Gastroesophageal sphincter (tissue), 4 donors: ENCODE measurements around the gene KLHDC7B. TPM values are rescaled to one million over a fixed set of nuclear protein-coding genes. Genes with fewer than 3 reads are reported as not detected.

ENCODE experiments used
- ATAC-seq: fragments of 150-250 bp; one replicate; pipeline ENCODE4 v1.9.1; 2016; ENCODE audit warnings: mild to moderate bottlenecking, moderate library complexity
- H3K27ac ChIP-seq, 4 donors: fragments of 200-600 bp; sonication (generic) in 3 of 4; 1 replicate in 3 of 4; 2 replicates in 1 of 4; pipeline ENCODE4 v1.5.1; 2016 to 2019
- H3K27me3 ChIP-seq: fragments of 200-600 bp; sonication (generic); one replicate; pipeline ENCODE4 v1.5.1; 2019
- H3K36me3 ChIP-seq, 2 donors: fragments of 200-600 bp; sonication (generic); one replicate each; pipeline ENCODE4 v1.5.1; 2019; ENCODE audit warnings: control low read depth in 1 of 2
- H3K4me1 ChIP-seq, 3 donors: fragments of 200-600 bp; sonication (generic); 1 replicate in 2 of 3; 2 replicates in 1 of 3; pipeline ENCODE4 v1.5.1; 2016 to 2019; ENCODE audit warnings: control low read depth in 2 of 3
- H3K4me3 ChIP-seq, 2 donors: fragments of 200-600 bp; sonication (generic); one replicate each; pipeline ENCODE4 v1.5.1; 2019; ENCODE audit warnings: mild to moderate bottlenecking in 1 of 2, moderate library complexity in 1 of 2
- H3K9me3 ChIP-seq, 3 donors: fragments of 200-600 bp; sonication (generic); one replicate each; pipeline ENCODE4 v1.5.1; 2017 to 2019; ENCODE audit warnings: control low read depth in 2 of 3
- CTCF ChIP-seq, 4 experiments: fragments of 200-600 bp in 2 of 4; fragments of 450-650 bp in 2 of 4; sonication (generic) in 1 of 4; IDR thresholded peaks; one replicate each; pipeline ENCODE4 v1.5.1; 2017 to 2019; ENCODE audit warnings: antibody characterized with exemption in 4 of 4, mild to moderate bottlenecking in 2 of 4, moderate library complexity in 2 of 4
- EP300 ChIP-seq: sonication (generic); formaldehyde crosslinking; IDR thresholded peaks from one replicate; pipeline ENCODE4 v1.6.1; 2017; ENCODE audit warnings: antibody characterized with exemption, mild to moderate bottlenecking
- POLR2A ChIP-seq, 2 donors: fragments of 450-650 bp; IDR thresholded peaks; one replicate each; pipeline ENCODE4 v1.6.1; 2017; ENCODE audit warnings: antibody characterized with exemption in 2 of 2, mild to moderate bottlenecking in 2 of 2, moderate library complexity in 1 of 2
- POLR2AphosphoS5 ChIP-seq: sonication (generic); formaldehyde crosslinking; IDR thresholded peaks from one replicate; pipeline ENCODE4 v1.6.1; 2017; ENCODE audit warnings: antibody characterized with exemption
- WGBS, 2 donors: methylation state at CpG; one replicate each; pipeline ENCODE4 v1.1.5; 2018; ENCODE audit warnings: low coverage in 1 of 2; 5-methylcytosine and 5-hydroxymethylcytosine counted together
- total RNA-seq, 4 donors: library from RNA; depleted of rRNA; stranded (reverse); fragments of >200 nt; gene quantifications; one replicate each; pipeline ENCODE4 v1.1.0, GENCODE V29; 2016

The KLHDC7B gene
- total RNA-seq, 4 donors from 2014 or later = 0.08 to 0.31 (median 0.27) TPM; not detected in 1

- no peak overlapping the region for H3K27ac ChIP-seq
- no peak overlapping the region for H3K4me3 ChIP-seq
- no peak for ATAC-seq
- no peak for TF ChIP-seq POLR2A (IDR thresholded peaks at IDR 0.05)
- TF ChIP-seq CTCF (IDR thresholded peaks at IDR 0.05) = no peak
- TF ChIP-seq POLR2AphosphoS5 = no peak
- TF ChIP-seq EP300 = no peak
- WGBS, 2 donors = 96% methylated on average over 4 of the region's 13 CpGs; no CpG with 5 or more reads in 1 of the 2 donors
- H3K36me3 ChIP-seq = peaks cover 0 to 83% of the 10 kb centered on the region in 2 donors
- no peaks in the 10 kb centered on the region for H3K27me3 ChIP-seq
- H3K9me3 ChIP-seq = no peaks in the 10 kb centered on the region
- H3K4me1 ChIP-seq = peaks cover 0 to 21% (median 9%) of the 10 kb centered on the region in 3 donors
These were observed 24.8 kb upstream of the KLHDC7B start for GRCh38 chr22:50520826-50521453.

GRCh38 chr22:50521710-50522109 is 24.0 kb upstream of the KLHDC7B start:
- Histone ChIP-seq H3K27me3 (no peaks in the 10 kb centered on the region), H3K27ac (no peak overlapping the region), H3K4me3 (no peak overlapping the region), H3K4me1 (peaks cover 0 to 29% (median 15%) of the 10 kb centered on the region in 3 donors), H3K9me3 (no peaks in the 10 kb centered on the region), H3K36me3 (peaks cover 0 to 76% of the 10 kb centered on the region in 2 donors)
- ATAC-seq = no peak
- no CpG with 5 or more reads among the region's 10 CpGs for WGBS, 2 donors
- TF ChIP-seq CTCF (IDR thresholded peaks at IDR 0.05) = no peak

GRCh38 chr22:50522208-50522805 is 23.4 kb upstream of the KLHDC7B start:
- Histone ChIP-seq H3K4me3 (no peak overlapping the region), H3K27ac (no peak overlapping the region), H3K9me3 (no peaks in the 10 kb centered on the region), H3K27me3 (no peaks in the 10 kb centered on the region), H3K36me3 (peaks cover 0 to 70% of the 10 kb centered on the region in 2 donors), H3K4me1 (peaks cover 0 to 35% (median 20%) of the 10 kb centered on the region in 3 donors)
- no peak for ATAC-seq
- TF ChIP-seq POLR2AphosphoS5 (no peak), CTCF (IDR thresholded peaks at IDR 0.05) (no peak), POLR2A (IDR thresholded peaks at IDR 0.05) (no peak), EP300 (no peak)
- WGBS, 2 donors = 86% methylated on average over 1 of the region's 15 CpGs; no CpG with 5 or more reads in 1 of the 2 donors

- peaks cover 0 to 64% of the 10 kb centered on the region in 2 donors for H3K36me3 ChIP-seq
- no peaks in the 10 kb centered on the region for H3K27me3 ChIP-seq
- TF ChIP-seq CTCF (IDR thresholded peaks at IDR 0.05) (no peak), POLR2AphosphoS5 (no peak), POLR2A (IDR thresholded peaks at IDR 0.05) (no peak), EP300 (no peak)
- H3K4me3 ChIP-seq = no peak overlapping the region
- peaks cover 0 to 41% (median 20%) of the 10 kb centered on the region in 3 donors for H3K4me1 ChIP-seq
- H3K27ac ChIP-seq = no peak overlapping the region
- H3K9me3 ChIP-seq = no peaks in the 10 kb centered on the region
- no peak for ATAC-seq
- 100% methylated on average over 1 of the region's 22 CpGs; no CpG with 5 or more reads in 1 of the 2 donors for WGBS, 2 donors
These were observed 22.8 kb upstream of the KLHDC7B start for GRCh38 chr22:50522806-50523438.

- Histone ChIP-seq H3K9me3 (no peaks in the 10 kb centered on the region), H3K27ac (no peak overlapping the region), H3K4me1 (peaks cover 0 to 43% (median 20%) of the 10 kb centered on the region in 3 donors), H3K4me3 (no peak overlapping the region), H3K36me3 (peaks cover 0 to 58% of the 10 kb centered on the region in 2 donors), H3K27me3 (no peaks in the 10 kb centered on the region)
- ATAC-seq = no peak
- no peak for TF ChIP-seq POLR2A (IDR thresholded peaks at IDR 0.05)
- TF ChIP-seq EP300 = no peak
- TF ChIP-seq CTCF (IDR thresholded peaks at IDR 0.05) = no peak
- no peak for TF ChIP-seq POLR2AphosphoS5
- WGBS, 2 donors = no CpG with 5 or more reads among the region's 16 CpGs
These were observed 22.3 kb upstream of the KLHDC7B start for GRCh38 chr22:50523458-50523805.
